Colonic mucosa (tissue), 4 donors: ENCODE results near the gene SNRPB2. TPM values are rescaled to one million over a fixed set of nuclear protein-coding genes. Genes with fewer than 3 reads are reported as not detected.
A peak's percentile ranks its signal among the peaks of the same experiment; 100 is the strongest.

Experiments used
- DNase-seq: peaks from one replicate; pipeline ENCODE4 v3.0.0-alpha.2; 2020
- H3K27ac ChIP-seq: fragments of 200-600 bp; one replicate; pipeline ENCODE4 v1.8.0; 2021
- H3K27me3 ChIP-seq: fragments of 200-600 bp; one replicate; pipeline ENCODE4 v1.8.0; 2021
- H3K36me3 ChIP-seq: fragments of 200-600 bp; one replicate; pipeline ENCODE4 v1.8.0; 2021
- H3K4me1 ChIP-seq: fragments of 200-600 bp; one replicate; pipeline ENCODE4 v1.8.0; 2021; ENCODE audit warnings: mild to moderate bottlenecking
- H3K4me3 ChIP-seq: fragments of 200-600 bp; one replicate; pipeline ENCODE4 v1.8.0; 2021
- H3K9ac ChIP-seq, 2 donors: one replicate each; pipeline ENCODE4 v1.7.0; 2013; ENCODE audit warnings: control low read depth in 2 of 2, low read depth in 2 of 2, low read length in 2 of 2
- H3K9me3 ChIP-seq: fragments of 200-600 bp; one replicate; pipeline ENCODE4 v1.8.0; 2021
- intact Hi-C: fragments of 100-400 bp; cut with DNase I; formaldehyde crosslinking; loops from one replicate; pipeline ENCODE4 v1.14.1; 2022
- total RNA-seq, 2 donors: library from RNA; stranded (reverse); fragmentation: NEBNext Ultra II Directional in 1 of 2; extraction: Animal tissue kit (Norgen Biotek cat#: 25700) in 1 of 2; gene quantifications; one replicate each; pipeline ENCODE4 v1.2.1, GENCODE V29; 2021
- TF ChIP-seq, protein P1 (sequence below): fragments of 200-600 bp; IDR thresholded peaks from one replicate; pipeline ENCODE4 v1.8.0; 2022; ENCODE audit warnings: antibody characterized with exemption, mild to moderate bottlenecking
- donor health status: healthy.
- donor health status: DM: no; HTN: no; CAD: no.
- donor health status: DM: no; HTN: no; CAD: no.

The SNRPB2 gene
- total RNA-seq, 2 donors from 2014 or later = 36.7 to 51.4 TPM

DNA sequence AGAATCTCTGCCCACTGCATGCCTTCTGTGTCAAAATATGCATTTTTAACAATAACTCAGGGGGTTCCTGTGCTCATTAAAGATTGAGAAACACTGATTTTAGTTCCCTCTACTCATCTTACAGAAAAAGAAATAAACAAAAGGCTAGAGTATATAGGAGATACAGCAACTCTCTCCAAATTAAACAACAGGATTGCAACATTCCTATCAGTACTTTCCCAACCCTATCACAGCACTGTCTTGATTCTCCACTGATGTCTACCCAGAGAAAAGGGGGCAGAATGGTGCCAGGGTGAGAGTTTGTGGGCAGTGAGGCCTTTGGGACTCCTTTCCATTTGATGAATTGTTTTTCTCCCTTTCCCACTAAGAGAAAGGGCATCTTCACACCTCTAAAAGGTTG, 23.1 kb downstream of the SNRPB2 start:
- Histone ChIP-seq H3K36me3 (no peaks in the 10 kb centered on the region), H3K27ac (no peak overlapping the region), H3K4me3 (no peak overlapping the region), H3K9me3 (no peaks in the 10 kb centered on the region), H3K27me3 (no peaks in the 10 kb centered on the region), H3K9ac (no peak overlapping the region), H3K4me1 (no peaks in the 10 kb centered on the region)
- no peak for DNase-seq
- TF ChIP-seq, protein P1, sequence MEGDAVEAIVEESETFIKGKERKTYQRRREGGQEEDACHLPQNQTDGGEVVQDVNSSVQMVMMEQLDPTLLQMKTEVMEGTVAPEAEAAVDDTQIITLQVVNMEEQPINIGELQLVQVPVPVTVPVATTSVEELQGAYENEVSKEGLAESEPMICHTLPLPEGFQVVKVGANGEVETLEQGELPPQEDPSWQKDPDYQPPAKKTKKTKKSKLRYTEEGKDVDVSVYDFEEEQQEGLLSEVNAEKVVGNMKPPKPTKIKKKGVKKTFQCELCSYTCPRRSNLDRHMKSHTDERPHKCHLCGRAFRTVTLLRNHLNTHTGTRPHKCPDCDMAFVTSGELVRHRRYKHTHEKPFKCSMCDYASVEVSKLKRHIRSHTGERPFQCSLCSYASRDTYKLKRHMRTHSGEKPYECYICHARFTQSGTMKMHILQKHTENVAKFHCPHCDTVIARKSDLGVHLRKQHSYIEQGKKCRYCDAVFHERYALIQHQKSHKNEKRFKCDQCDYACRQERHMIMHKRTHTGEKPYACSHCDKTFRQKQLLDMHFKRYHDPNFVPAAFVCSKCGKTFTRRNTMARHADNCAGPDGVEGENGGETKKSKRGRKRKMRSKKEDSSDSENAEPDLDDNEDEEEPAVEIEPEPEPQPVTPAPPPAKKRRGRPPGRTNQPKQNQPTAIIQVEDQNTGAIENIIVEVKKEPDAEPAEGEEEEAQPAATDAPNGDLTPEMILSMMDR = no peak
- intact Hi-C loops = loop anchor here (10.0 kb wide), 1 partner anchor 238 kb away; no protein-coding TSS in a partner anchor

DNA sequence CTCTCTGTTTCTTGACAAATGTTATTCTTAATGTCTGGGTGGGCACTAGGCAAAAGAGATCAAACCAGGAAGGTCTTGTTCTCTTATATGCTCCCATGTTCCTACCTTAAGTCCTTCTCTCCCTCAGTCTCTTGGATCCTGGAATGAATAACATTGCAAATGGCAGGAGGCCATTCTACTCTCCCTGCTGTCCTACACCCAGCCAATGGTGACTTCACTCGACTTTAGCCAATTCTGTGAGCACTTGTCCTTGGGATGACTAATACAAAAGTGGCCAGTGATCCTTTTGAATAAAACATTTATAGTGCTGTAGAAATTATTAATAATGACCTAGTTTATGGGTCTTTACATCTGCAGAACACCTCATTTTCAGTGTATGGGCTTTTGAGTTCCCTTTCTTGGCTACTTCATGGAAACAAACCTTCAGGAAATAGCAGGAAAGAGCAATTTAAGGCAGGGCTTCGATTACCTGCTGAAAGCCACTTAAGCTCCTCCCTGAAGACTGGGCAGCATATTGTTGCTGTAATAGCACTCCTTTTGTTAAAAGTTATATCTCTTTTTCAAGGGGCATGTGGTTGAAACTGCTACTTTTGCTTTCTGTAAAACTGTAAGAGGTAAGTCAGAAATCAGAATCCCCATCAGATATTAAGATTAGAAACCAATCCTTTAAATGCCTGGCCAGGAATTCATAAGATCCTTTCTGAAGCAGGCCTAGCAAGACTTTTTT, 28.8 kb downstream of the SNRPB2 start:
- H3K4me3 ChIP-seq = no peak overlapping the region
- no peak for DNase-seq
- no peaks in the 10 kb centered on the region for H3K9me3 ChIP-seq
- no peaks in the 10 kb centered on the region for H3K36me3 ChIP-seq
- TF ChIP-seq, protein P1 = no peak
- no peaks in the 10 kb centered on the region for H3K27me3 ChIP-seq
- H3K27ac ChIP-seq = no peak overlapping the region
- no peak overlapping the region for H3K9ac ChIP-seq
- no peaks in the 10 kb centered on the region for H3K4me1 ChIP-seq
- intact Hi-C loops = loop anchor here (10.0 kb wide), 1 partner anchor 244 kb away; no protein-coding TSS in a partner anchor

DNA sequence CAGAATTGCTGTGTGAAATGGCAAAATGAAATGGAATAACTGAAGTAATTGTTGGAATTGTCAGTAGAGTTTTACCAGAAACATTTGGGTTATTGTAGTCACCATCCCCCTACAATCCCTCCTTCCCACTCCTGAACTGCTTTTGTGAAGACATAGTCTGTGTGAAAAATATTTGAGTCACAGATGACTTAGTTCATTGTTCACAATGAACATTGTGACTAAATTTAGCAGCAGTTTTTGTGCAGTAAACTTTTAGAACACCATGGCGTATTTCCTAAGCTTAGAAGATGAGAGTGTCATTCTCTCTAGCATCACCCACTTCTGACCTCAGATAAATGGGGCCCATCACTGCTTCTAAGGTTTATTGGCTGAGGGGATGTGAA, 29.3 kb downstream of the SNRPB2 start:
- no peak for DNase-seq
- intact Hi-C loops = loop anchor here (10.0 kb wide), 1 partner anchor 244 kb away; no protein-coding TSS in a partner anchor
- no peak overlapping the region for H3K27ac ChIP-seq

DNA sequence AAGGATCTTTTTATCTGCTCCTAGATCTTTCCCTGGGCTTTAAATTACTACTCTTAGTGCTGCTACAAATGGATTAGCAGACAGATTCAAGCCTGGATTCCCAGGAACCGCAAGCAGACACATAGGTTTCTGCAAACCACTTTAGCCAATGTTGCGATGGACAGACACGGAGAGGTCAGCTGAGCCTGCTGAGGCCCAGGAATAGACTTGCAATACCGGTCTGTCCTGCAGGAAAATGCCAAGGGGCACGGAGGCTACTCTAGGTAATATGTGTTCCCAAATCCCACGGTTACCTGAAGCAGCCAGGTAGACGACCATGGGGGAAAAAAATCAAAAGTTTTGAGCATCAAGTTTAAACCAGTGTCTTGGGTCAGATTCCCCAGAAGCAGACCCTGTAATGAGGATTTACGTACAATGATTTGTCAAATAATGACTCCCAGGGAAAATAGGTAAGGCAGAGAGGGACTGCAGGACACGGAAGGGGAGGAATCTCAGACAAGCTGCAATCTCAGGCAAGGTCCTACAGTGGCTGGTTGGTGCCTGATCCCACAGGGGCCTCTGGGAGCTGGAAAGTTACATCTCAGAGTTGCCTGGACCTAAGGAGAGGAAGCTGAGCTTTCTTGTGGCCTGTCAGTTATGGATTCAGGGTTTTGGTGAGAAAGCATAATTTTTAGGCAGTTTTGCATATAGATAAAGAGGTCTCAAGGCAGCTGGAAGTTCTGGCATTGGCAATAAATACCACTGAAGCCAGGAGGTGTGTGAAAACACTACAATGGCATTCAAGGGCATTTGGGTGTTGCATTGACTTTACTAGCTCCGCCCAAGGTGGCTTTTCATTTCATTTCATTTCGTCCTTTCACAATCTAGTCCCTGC, 30.8 kb downstream of the SNRPB2 start:
- H3K9ac ChIP-seq = no peak overlapping the region
- intact Hi-C loops = loop anchor here (5.0 kb wide), 1 partner anchor 1048 kb away; no protein-coding TSS in a partner anchor
- no peaks in the 10 kb centered on the region for H3K27me3 ChIP-seq
- H3K9me3 ChIP-seq = no peaks in the 10 kb centered on the region
- DNase-seq = no peak
- no peaks in the 10 kb centered on the region for H3K4me1 ChIP-seq
- H3K27ac ChIP-seq = no peak overlapping the region
- H3K36me3 ChIP-seq = no peaks in the 10 kb centered on the region
- H3K4me3 ChIP-seq = no peak overlapping the region
- TF ChIP-seq, protein P1 = no peak

More for the DNA sequence above, 29.3 kb downstream of the SNRPB2 start:
- Histone ChIP-seq H3K4me3 (no peak overlapping the region), H3K36me3 (no peaks in the 10 kb centered on the region), H3K27me3 (no peaks in the 10 kb centered on the region), H3K9ac (no peak overlapping the region), H3K9me3 (no peaks in the 10 kb centered on the region), H3K4me1 (no peaks in the 10 kb centered on the region)
- TF ChIP-seq, protein P1 = no peak

DNA sequence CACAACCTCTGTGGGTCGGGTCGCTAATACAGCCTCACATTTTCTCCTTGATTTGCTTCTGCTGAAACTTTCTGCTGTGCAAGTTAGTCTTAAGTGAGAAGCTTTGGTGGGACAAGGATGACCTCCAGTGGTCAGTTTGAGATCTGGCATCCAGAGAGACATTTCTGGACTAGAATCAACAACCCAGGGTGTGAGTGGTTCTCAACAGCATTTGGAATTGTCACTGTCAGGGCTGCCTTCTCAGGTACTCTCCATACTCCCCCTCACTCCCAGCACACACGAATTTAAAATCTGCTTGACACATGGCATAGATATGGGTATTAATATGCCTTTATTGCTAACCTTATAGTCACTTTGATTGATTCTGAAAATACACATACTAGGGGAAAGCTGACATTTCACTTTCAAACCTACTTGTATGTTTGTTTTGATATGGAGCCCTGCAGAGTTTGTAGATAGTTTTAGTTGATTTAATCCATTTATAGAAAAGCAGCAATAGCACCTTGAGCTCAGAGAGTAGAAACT, 31.5 kb downstream of the SNRPB2 start:
- TF ChIP-seq, protein P1 = peak; percentile 59
- Histone ChIP-seq H3K27ac (no peak overlapping the region), H3K9me3 (no peaks in the 10 kb centered on the region), H3K4me3 (no peak overlapping the region), H3K27me3 (no peaks in the 10 kb centered on the region), H3K36me3 (no peaks in the 10 kb centered on the region), H3K9ac (no peak overlapping the region), H3K4me1 (no peaks in the 10 kb centered on the region)
- peak; percentile 44 for DNase-seq
- intact Hi-C loops = loop anchor here (5.0 kb wide), 1 partner anchor 1049 kb away; no protein-coding TSS in a partner anchor
